GM10847 (cell line): ENCODE measurements around the gene CORIN.

ENCODE experiments used
- POLR2A ChIP-seq: IDR thresholded peaks from 2 replicates; pipeline ENCODE4 v1.6.1; 2011; ENCODE audit not compliant: insufficient read length; ENCODE audit errors: extremely low read depth

CORIN gene

DNA sequence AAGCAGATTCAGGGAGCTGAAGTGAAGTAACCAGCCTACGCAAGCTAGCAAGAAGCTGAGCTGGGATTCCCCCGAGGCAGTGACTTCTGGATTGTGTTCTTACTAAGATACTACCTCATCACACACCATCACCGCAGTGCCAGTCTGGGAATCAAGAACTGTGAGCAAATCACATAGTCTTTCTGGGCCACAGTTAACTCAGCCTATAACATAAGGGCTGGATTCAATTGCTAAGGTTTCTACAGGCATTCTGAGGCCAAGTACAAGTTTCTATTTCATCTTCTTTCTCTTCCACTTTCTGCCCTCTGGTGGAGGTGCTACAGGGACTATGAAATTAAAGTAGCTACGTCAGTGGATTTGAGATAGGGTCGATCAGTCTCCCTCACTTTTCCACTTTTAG, 1.4 kb upstream of the CORIN start:
- TF ChIP-seq POLR2A = no peak

DNA sequence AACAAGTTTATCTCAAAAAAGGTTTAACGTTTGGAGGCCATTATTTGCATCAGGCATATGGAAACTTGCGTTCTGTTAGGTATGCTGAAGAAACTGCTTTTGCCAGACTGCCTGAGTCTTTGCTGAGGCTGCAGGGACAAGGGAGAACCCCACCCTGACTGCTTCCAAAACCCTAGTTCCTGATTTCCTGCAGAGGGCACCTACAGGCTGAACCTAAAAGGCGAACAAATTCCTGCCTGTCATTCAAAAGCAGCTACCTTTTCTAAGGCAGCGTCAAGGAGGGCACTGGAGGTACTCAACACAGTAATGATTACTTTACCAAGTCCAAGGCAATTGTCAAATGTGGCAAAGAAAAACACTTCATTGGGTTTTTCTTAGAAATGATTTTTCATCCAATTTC, 578 bp upstream of the CORIN start:
- no peak for TF ChIP-seq POLR2A

DNA sequence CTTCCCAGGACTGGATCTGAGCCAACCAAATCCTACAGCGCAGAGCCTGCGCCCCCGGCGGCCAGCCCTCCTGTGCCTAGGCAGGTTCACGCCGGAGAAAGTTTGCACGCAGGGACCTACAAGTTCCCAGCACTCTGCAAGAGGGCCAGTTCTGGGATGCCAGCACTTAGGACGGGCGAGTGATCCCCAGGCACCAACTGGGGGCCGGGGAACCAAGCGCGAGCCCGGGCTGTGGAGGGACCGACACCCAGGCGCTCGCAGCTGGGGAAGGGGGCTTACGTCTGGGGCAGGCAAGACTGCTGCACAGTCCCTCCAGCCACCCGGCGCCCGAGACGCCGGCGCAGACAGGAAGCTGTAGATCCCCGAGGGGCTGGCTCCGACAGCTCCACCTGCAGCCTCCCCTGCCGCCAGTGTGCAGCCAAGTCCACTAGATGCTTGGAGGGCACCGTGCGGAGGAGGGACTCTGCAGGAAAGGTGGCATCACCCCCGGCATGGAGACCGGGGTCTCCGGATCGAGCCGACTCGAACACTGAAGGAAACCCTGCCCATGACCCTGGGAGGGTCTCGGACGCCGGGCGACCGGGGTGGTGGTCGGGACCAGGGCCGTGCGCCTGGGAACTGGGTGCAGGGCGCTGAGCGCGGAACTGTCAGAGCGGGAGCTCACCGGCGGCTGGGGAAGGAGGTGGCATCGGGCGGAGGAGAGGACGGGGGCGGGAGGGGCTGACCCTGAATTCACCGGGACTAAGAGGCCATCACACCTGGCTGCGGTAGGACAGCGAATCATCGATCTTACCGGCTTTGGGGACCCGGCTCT, 566 bp downstream of the CORIN start:
- no peak for TF ChIP-seq POLR2A

DNA sequence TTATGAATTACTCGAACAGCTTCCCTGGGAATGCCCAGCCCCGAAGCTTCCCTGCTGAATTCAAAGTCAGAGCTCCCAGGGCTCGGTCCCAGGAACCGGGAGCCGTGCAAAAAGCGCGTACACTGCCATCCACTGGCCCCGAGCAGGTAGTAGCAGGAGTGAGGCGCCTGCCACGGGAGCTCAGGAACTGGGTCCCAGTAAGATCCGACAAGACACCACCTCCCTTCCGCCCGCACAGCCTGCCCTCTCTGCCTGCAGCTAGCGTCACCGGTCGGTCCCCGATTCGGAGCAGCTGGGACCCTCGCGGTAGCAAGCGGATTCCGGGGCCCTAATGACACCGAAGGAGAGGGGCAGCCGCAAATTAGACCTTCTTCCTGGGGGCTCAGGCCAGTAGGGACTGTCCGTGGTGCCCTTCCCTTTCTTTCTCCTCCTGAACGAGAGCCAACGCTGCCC, 1.2 kb downstream of the CORIN start:
- no peak for TF ChIP-seq POLR2A

DNA sequence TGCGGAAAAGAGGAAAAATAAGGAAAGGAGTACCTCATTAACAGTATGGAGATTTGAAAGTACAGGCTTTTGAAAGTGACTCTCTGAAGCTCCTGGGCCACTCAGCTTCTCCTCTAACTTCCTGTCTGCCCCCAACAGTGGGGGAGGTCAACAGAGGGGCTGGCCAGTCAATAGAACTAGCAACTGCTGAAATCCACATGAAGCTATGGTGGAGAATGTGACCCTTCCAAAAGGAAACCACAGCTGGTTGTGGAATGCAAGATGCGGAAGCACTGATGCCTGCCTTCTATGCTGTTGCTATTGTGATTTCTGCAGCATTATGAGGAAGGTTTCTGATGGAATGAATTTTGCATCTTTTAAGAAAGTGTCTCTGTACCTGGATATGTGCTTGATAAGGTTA, 2.4 kb downstream of the CORIN start:
- no peak for TF ChIP-seq POLR2A

DNA sequence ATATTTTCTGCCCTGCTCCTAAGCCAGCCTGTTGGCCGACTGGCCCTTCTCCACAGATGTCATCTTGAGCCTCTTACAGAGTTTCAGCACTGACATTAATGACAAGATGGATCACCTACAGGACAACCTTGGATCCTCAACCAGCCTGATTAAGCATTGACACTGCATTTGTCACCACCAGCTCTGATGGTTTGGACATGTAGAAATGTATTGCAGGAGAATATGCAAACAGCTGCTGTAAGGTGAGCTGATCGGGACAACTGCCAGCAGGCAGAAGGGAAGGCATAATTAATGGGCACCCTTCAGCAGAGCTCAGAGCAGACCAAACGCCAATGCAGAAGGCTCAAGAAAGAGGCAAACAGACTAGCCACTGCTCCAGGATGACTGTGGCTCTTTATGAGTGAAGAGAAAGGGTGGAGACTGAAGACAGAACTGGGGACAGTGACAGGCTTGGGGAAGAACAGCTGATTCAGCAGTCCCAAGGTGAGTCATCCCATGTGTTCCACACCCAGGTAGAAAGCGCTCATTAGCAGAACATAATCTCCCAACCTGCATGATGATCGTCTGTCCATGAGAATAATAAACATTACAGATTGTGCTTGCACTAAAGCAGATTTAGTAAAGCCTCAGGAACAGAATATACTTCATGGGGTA, 6.7 kb downstream of the CORIN start:
- no peak for TF ChIP-seq POLR2A

DNA sequence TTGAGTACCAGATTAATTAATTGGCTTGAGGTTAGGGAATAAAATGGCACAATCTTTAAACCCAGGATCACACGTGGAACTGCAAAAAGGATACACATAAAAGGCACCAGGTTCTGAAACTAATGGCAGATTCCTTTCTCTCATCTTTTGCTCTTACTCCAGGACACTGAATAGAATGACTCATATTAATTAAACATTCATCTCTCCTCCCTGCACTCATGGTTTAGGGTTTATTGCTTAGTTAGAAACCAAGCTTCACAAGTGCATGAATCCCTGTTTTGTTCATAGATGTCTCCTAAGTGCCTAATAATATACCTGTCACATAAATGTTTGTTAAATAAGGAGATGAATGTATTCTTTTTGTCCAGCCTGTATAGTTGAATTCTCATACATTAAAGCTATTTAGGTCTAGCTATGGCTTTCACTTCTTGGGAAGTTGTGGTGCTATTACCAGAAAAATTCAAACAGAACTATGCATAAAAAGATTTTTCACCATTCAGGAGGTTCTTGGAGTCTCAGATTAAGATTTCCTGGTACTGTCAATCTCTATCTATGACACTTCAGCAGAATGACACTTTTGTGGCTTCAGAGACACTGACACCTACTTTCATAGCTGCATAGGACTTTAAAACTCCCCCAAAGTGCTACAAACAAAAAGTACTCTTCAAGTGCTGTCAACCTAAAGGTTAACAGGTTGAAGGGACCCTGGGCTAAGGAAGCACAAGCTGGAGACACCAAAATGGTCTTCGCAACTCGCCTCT, 7.4 kb downstream of the CORIN start:
- no peak for TF ChIP-seq POLR2A

DNA sequence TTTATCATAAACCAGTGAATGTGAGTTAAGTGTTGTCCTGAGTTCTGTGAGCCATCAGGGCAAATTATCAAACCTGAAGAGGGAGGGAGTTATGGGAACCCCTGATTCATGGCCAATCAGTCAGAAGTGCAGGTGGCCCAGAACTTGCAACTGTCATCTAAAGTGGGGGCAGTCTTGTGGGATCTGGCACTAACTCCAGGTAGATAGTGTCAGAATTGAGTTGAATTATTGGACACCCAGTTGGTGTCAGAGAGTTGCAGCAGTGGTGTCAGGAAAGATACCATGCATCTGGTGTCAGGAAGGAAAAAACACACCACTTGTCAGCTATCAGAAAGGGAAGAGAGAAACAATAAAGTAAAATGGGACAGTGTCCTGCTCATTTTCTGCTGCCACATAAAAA, 8.4 kb downstream of the CORIN start:
- no peak for TF ChIP-seq POLR2A

DNA sequence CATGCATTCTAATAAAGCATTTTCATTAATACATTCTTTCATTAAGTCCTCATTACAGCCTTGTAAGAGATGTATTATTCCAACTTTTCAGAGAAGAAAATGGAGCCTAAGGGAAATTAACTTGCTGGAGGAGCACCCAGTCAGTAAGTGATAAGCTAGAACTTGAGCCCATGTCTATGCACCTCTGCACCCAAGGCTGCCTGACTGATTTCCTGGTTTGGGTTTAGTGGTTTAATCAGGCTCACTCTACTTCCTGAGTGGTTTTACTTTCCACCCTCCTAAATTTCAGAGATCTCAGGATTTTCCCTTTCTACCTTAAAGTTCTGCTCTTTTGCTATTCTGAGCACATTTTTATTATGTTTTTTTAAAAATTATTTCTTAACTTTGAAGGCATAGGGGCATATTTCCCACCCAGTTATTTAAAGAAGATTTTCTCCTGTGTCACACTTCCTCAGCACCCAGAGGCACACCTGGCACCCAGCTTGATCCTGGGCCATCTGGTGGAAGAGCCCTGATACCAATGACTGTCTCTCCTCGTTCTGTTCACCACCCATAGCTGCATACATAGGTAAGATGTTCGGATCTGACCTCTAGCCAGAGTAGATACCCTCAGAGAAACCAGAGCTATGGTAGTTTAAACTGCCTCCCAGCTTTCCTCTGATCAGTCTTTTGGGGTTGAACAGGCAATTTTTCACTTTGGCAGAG, 10.4 kb downstream of the CORIN start:
- TF ChIP-seq POLR2A = no peak

DNA sequence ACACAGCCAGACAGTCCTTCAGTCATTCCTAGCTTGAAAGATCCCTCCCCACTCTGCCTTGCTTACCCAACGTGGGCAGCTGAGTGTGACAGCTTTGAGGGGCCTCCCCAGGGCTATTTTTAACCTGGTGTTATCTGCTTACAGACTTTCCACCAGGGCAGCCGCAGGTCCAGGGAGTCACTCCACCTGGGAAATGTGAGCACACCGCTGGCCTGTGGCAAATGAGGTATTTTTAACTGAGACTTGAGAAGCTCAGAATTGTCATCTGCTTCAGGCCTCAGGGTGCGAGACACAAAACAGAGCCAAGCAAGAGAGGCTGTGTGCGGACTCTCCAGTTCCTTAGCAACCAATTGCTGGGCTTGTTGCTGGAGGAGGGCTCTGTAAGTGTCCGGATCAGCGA, 13.0 kb downstream of the CORIN start:
- TF ChIP-seq POLR2A = no peak

DNA sequence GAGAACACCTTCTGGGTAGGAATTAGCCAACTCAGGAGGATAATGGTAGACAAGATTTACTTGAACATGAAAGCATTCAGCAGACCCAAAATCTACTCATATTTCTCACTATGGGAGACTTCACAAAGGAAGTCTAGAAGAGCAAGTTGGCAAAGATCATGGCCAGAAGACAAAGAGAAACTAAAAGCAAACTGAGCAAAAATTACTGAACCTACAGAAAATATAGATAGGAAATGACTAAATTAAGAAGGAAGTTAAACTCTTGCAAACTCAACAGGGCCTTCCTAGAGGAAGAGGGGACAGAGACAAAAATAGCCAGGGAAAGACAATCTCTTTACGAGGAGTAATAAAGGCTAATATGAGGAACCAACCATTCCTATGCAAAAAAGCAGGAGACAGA, 18.7 kb downstream of the CORIN start:
- TF ChIP-seq POLR2A = no peak

DNA sequence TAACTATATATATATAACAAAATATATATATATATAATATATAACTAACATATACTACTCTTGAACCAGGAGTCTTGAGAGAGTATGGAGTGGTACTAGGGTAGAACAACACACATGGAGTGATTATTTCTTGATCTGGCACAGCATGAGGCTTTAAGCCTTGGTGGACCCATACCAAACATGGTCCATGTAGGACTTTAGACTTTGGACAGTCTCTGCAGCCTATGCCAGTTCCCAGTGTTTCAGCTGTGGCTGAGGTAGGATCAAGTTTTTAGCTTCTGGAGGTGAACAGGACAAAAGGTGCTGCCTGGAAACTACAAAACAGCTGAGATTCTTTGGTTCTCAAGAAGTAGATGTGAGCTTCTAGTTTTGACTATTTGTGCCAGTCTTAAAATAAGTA, 20.6 kb downstream of the CORIN start:
- TF ChIP-seq POLR2A = no peak

DNA sequence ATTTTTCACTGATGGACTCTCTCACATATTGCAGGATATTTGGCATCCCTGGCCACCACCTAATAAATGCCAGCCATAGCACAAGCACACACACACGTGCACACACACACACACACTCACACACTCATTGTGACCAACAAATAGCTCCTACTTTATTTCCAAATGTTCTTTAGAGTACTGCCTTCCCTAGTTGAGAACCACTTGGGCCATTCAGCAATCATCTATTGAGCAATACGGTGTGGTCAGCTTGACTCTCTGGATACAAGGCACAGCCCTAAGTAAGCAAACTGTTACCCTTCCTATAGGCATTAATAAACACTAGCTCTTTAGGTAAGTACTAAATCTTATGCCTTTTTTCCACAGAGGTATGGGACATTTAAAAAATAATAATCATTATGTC, 21.1 kb downstream of the CORIN start:
- TF ChIP-seq POLR2A = no peak

DNA sequence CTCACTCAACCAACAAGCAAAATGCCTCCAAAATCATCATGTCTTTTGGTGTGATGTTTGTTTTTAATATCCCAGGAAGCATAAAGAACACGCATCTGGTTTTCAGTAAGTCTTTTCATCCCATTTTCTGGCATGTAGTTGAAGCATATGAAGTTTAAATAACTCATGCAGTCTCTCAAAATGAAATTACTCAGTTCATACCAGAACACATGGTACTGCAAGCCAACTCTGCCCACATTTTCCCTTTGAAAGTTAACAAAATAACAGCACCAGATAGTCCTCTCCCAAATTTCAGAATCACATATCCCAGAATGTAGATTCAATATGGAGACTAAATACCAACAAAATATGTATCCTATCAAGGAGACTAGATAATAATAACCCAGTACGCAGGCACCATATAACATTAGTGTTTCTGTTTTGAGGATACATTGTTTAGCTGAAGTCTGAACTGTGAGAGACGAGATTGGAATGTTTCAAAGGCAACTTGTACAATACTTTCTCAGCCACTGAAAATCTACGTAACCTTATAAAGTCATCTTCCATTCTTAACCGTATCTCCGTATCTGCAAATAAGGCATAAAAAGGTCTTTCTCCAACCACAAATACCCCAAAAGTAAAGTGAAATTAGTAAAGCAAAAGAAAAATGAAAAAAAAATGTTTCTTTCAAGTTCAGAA, 23.1 kb downstream of the CORIN start:
- no peak for TF ChIP-seq POLR2A
